ENCODE measurements around the gene CTPS1.

DNA sequence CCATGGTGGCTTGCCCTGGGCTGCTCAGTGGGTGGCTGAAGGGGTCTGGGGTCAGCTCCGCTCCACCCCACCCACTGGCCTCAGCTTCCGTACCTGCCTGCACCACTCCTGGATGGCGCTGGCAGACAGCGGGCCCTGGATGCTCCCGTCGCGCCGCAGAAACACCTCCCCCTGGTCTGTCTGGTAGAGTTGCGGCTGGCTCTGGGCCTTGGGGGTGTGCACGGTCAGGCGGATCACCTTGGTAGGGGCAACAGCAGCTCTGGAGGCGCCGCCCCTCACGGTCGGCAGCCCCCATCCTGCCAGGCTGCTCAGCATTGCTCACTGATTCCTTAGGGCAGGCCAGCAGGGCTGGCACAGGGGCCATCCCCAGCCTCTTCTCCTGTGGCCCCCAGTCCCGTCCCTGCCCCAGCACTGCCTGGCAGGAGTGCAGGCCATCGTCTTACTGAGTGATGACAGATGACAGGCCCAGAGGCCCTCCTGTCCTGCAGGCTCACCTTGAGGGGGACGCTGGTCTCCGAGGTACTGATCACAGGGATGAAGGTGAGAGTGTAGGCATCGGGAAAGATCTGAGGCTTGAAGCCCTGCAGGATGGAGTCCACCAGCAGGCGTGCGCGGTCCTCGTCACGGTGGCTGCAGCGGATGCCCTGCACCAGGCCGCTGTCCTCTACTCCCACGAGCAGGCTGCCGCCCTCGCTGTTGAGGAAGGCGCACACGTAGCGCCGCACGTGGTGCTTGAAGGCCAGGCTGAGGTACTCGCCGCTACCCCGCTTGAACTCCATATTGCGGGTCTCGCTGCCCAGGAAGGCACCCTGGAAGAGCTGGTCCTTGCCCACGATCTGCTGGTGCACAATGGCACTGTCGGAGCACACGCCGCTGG, 37.9 kb downstream of the CTPS1 start:
- TF ChIP-seq, protein P1, sequence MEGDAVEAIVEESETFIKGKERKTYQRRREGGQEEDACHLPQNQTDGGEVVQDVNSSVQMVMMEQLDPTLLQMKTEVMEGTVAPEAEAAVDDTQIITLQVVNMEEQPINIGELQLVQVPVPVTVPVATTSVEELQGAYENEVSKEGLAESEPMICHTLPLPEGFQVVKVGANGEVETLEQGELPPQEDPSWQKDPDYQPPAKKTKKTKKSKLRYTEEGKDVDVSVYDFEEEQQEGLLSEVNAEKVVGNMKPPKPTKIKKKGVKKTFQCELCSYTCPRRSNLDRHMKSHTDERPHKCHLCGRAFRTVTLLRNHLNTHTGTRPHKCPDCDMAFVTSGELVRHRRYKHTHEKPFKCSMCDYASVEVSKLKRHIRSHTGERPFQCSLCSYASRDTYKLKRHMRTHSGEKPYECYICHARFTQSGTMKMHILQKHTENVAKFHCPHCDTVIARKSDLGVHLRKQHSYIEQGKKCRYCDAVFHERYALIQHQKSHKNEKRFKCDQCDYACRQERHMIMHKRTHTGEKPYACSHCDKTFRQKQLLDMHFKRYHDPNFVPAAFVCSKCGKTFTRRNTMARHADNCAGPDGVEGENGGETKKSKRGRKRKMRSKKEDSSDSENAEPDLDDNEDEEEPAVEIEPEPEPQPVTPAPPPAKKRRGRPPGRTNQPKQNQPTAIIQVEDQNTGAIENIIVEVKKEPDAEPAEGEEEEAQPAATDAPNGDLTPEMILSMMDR (optimal IDR thresholded peaks at IDR 0.05 in 1 of 3, IDR thresholded peaks at IDR 0.05 in 1 of 3, conservative IDR thresholded peaks at IDR 0.05 in 1 of 3; ENCODE audit: extremely low read depth in 1 of 3, insufficient read depth in 2 of 3, low read length in 3 of 3): no peak
- TF ChIP-seq EZH2 (IDR thresholded peaks at IDR 0.05; ENCODE audit: low read length): no peak

Measured in keratinocyte (primary cell).